GM23248 (cell line): ENCODE data around the gene TAX1BP3. TPM values are rescaled to one million over a fixed set of nuclear protein-coding genes. Genes with fewer than 3 reads are reported as not detected.
A peak's percentile ranks its signal among the peaks of the same experiment; 100 is the strongest.

ENCODE experiments used
- DNase-seq: peaks from one replicate; pipeline ENCODE4 v3.0.0-alpha.2; 2015
- H2AFZ ChIP-seq: fragments of 200-600 bp; sonication (generic); 2 replicates; pipeline ENCODE4 v1.6.1; 2016; ENCODE audit warnings: antibody characterized with exemption
- H3F3A ChIP-seq: fragments of 200-600 bp; sonication (generic); 2 replicates; pipeline ENCODE4 v1.6.1; 2016; ENCODE audit warnings: mild to moderate bottlenecking, antibody characterized with exemption, mixed run types; ENCODE audit not compliant: insufficient read depth
- H3K27ac ChIP-seq: fragments of 200-600 bp; sonication (generic); 2 replicates; pipeline ENCODE4 v1.5.1; 2016; ENCODE audit warnings: mild to moderate bottlenecking
- H3K27me3 ChIP-seq: fragments of 200-600 bp; sonication (generic); replicated peaks from 2 replicates; pipeline ENCODE4 v1.6.1; 2016; ENCODE audit warnings: mild to moderate bottlenecking; ENCODE audit not compliant: insufficient read depth
- H3K36me3 ChIP-seq: fragments of 200-600 bp; sonication (generic); 2 replicates; pipeline ENCODE4 v1.6.1; 2016; ENCODE audit warnings: low read depth, mild to moderate bottlenecking
- H3K4me1 ChIP-seq: fragments of 200-600 bp; sonication (generic); 2 replicates; pipeline ENCODE4 v1.6.1; 2016; ENCODE audit warnings: mild to moderate bottlenecking; ENCODE audit not compliant: insufficient read depth
- H3K4me2 ChIP-seq: fragments of 200-600 bp; sonication (generic); one replicate; pipeline ENCODE4 v1.6.1; 2016; ENCODE audit warnings: mild to moderate bottlenecking; ENCODE audit not compliant: unreplicated experiment
- H3K4me3 ChIP-seq: fragments of 200-600 bp; sonication (generic); 2 replicates; pipeline ENCODE4 v1.5.1; 2016; ENCODE audit warnings: mild to moderate bottlenecking
- H3K79me2 ChIP-seq: fragments of 200-600 bp; sonication (generic); 2 replicates; pipeline ENCODE4 v1.6.1; 2016; ENCODE audit warnings: mild to moderate bottlenecking; ENCODE audit not compliant: insufficient read depth
- H3K9ac ChIP-seq: fragments of 200-600 bp; sonication (generic); 2 replicates; pipeline ENCODE4 v1.6.1; 2016; ENCODE audit warnings: mild to moderate bottlenecking
- H3K9me2 ChIP-seq: fragments of 200-600 bp; sonication (generic); 2 replicates; pipeline ENCODE4 v1.6.1; 2016; ENCODE audit warnings: mixed run types, mild to moderate bottlenecking, moderate library complexity; ENCODE audit not compliant: insufficient read depth
- H3K9me3 ChIP-seq: fragments of 200-600 bp; sonication (generic); one replicate; pipeline ENCODE4 v1.6.1; 2017; ENCODE audit warnings: low read depth
- H4K20me1 ChIP-seq: fragments of 200-600 bp; sonication (generic); 2 replicates; pipeline ENCODE4 v1.6.0; 2016; ENCODE audit not compliant: insufficient read depth
- EZH2 ChIP-seq: fragments of 200-600 bp; sonication (generic); IDR thresholded peaks from 2 replicates; pipeline ENCODE4 v1.6.1; 2018; ENCODE audit warnings: antibody characterized with exemption, mild to moderate bottlenecking; ENCODE audit not compliant: insufficient read depth, poor library complexity, severe bottlenecking
- EZH2phosphoT487 ChIP-seq: fragments of 200-600 bp; sonication (generic); IDR thresholded peaks from 2 replicates; pipeline ENCODE4 v1.6.1; 2018; ENCODE audit warnings: antibody characterized with exemption, moderate library complexity, mild to moderate bottlenecking, low read depth; ENCODE audit not compliant: insufficient read depth
- WGBS, 2 experiments: methylation state at CpG; one replicate each; pipeline ENCODE4 v1.1.6; 2015 to 2017; ENCODE audit warnings: low lambda C conversion rate in 2 of 2, low coverage in 1 of 2; ENCODE audit errors: missing lambda C conversion rate in 2 of 2; 5-methylcytosine and 5-hydroxymethylcytosine counted together
- in situ Hi-C: fragments of 300-500 bp; cut with MboI; formaldehyde crosslinking; loops from 2 replicates; pipeline ENCODE4 v1.15.0; 2020
- polyA plus RNA-seq: library from polyadenylated mRNA; unstranded; fragments of >200 nt; fragmentation: Nextera tagmentation; extraction: Ambion mirVana; gene quantifications from 2 replicates; pipeline ENCODE4 v1.2.1, GENCODE V29; 2016
- total RNA-seq: library from RNA; depleted of rRNA; stranded (reverse); fragments of >200 nt; shearing (Covaris generic); gene quantifications from 2 replicates; pipeline ENCODE4 v1.2.3, GENCODE V29; 2014

The TAX1BP3 gene
- total and polyA plus RNA-seq, 2 experiments from 2014 or later: 331 to 418 TPM

- Histone ChIP-seq H3F3A (no peaks in the 10 kb centered on the region), H3K9me2 (no peaks in the 10 kb centered on the region), H3K27ac (no peak overlapping the region), H2AFZ (no peak overlapping the region), H3K4me2 (no peak overlapping the region), H3K4me1 (peaks cover 10% of the 10 kb centered on the region; the same call in 1 of the 2 replicates), H4K20me1 (no peaks in the 10 kb centered on the region), H3K9me3 (no peaks in the 10 kb centered on the region), H3K4me3 (no peak overlapping the region), H3K36me3 (no peaks in the 10 kb centered on the region), H3K79me2 (peaks cover 29% of the 10 kb centered on the region), H3K9ac (no peak overlapping the region), H3K27me3 (no peaks in the 10 kb centered on the region)
- 98 to 99% methylated on average over 4 of the region's 4 CpGs for WGBS, 2 experiments
- no peak for TF ChIP-seq EZH2
- no peak for DNase-seq
- in situ Hi-C loops: no loop called here
Measured at GRCh38 chr17:3672571-3672970, 4.2 kb upstream of the TAX1BP3 start.

- in situ Hi-C loops: no loop called here
- Histone ChIP-seq H2AFZ (no peak overlapping the region; the same call in 1 of the 2 replicates), H4K20me1 (no peaks in the 10 kb centered on the region), H3K4me2 (peak overlapping the region; percentile 97), H3K79me2 (peaks cover 57% of the 10 kb centered on the region), H3K27ac (no peak overlapping the region), H3K9ac (peak overlapping the region; percentile 87), H3K9me3 (no peaks in the 10 kb centered on the region), H3K4me1 (peaks cover 16% of the 10 kb centered on the region), H3F3A (no peaks in the 10 kb centered on the region), H3K36me3 (no peaks in the 10 kb centered on the region), H3K27me3 (no peaks in the 10 kb centered on the region), H3K4me3 (peak overlapping the region; percentile 83), H3K9me2 (no peaks in the 10 kb centered on the region)
- DNase-seq: peak; percentile 20
- TF ChIP-seq EZH2phosphoT487 (no peak), EZH2 (no peak)
- WGBS, 2 experiments: 45 to 49% methylated on average over 12 of the region's 12 CpGs
Measured at GRCh38 chr17:3669548-3669947, 1.2 kb upstream of the TAX1BP3 start.

GRCh38 chr17:3669085-3669347, 638 bp upstream of the TAX1BP3 start:
- H3K4me2 ChIP-seq: peak overlapping the region; percentile 97
- H3K4me1 ChIP-seq: peaks cover 16% of the 10 kb centered on the region
- no peaks in the 10 kb centered on the region for H3K27me3 ChIP-seq
- in situ Hi-C loops: no loop called here
- TF ChIP-seq EZH2phosphoT487 (no peak), EZH2 (no peak)
- H3K9me2 ChIP-seq: no peaks in the 10 kb centered on the region
- peak overlapping the region; percentile 90 for H2AFZ ChIP-seq
- H3K9me3 ChIP-seq: no peaks in the 10 kb centered on the region
- H3K36me3 ChIP-seq: no peaks in the 10 kb centered on the region
- 0 to 2% methylated on average over 22 to 30 of the region's 32 CpGs for WGBS, 2 experiments
- no peak for DNase-seq
- peaks cover 58% of the 10 kb centered on the region for H3K79me2 ChIP-seq
- peak overlapping the region; percentile 52 for H3K27ac ChIP-seq
- H3K9ac ChIP-seq: peak overlapping the region; percentile 87
- no peaks in the 10 kb centered on the region for H3F3A ChIP-seq
- H4K20me1 ChIP-seq: no peaks in the 10 kb centered on the region
- peak overlapping the region; percentile 83 for H3K4me3 ChIP-seq

DNA sequence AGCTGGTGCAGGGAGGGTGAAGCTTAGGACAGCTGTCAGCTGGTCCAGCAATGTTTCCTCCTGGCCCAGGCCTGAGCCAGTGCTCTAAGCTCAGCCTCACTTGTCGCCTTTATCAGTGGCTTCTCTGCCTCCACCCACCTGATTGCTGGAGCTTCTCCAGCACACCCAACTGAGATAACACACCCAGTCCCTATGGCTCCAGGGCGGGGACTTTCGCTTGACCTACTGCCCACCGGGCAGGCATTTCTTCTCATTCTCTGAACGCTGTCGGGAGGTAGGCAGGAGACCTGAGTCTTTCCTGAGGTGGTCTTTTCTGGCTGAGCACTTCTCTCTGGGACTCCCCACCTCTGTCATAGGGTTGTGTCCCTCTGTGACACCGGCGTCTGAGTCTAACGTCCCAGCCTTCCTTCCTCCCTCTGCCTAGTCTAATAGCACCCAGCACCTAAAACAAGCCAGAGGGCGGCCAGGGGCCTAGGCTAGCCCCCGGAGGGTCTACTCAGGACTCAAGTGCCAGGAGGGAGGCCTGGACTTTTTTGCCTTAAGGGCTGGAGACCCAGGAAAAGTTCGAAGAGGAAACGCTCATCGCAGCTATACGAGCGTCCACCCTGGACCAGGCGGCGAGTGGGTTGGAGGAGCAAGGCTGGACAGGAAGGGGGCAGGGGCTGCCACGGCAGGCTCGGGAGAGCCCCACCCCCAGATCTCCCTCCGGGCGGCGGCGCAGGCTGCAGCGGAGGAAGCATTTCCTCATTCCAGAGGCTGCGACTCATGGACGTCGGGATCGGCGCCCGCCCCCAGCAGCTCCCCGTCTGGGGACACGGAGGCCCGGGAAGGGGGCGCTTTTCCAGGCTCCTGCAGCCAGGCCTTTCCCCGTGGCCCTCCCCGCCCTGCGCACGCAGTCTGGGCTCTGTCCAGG, 756 bp downstream of the TAX1BP3 start:
- 1 to 3% methylated on average over 39 of the region's 39 CpGs for WGBS, 2 experiments
- no peaks in the 10 kb centered on the region for H3K36me3 ChIP-seq
- H4K20me1 ChIP-seq: no peaks in the 10 kb centered on the region
- peak overlapping the region; percentile 87 for H3K9ac ChIP-seq
- TF ChIP-seq EZH2phosphoT487: no peak
- H3K79me2 ChIP-seq: peaks cover 58% of the 10 kb centered on the region
- H3K9me2 ChIP-seq: no peaks in the 10 kb centered on the region
- peak overlapping the region; percentile 76 for H2AFZ ChIP-seq
- H3K4me3 ChIP-seq: peak overlapping the region; percentile 83
- H3K27ac ChIP-seq: peak overlapping the region; percentile 81
- peaks cover 16% of the 10 kb centered on the region for H3K4me1 ChIP-seq
- no peaks in the 10 kb centered on the region for H3K9me3 ChIP-seq
- no peaks in the 10 kb centered on the region for H3F3A ChIP-seq
- in situ Hi-C loops: no loop called here
- H3K27me3 ChIP-seq: no peaks in the 10 kb centered on the region
- peak overlapping the region; percentile 92 for H3K4me2 ChIP-seq
- peak; percentile 97 for DNase-seq
